Body of pancreas (tissue), 4 donors: Measurements from ENCODE around the gene ARID4A.

Source experiments
- POLR2A ChIP-seq, 3 donors: fragments of 450-650 bp; IDR thresholded peaks; one replicate each; pipeline ENCODE4 v1.6.1; 2016; ENCODE audit warnings: antibody characterized with exemption in 3 of 3, mild to moderate bottlenecking in 2 of 3
- TF ChIP-seq, protein P1 (sequence below), 7 experiments: fragments of 450-650 bp in 4 of 7; fragments of 200-600 bp in 3 of 7; sonication (generic) in 3 of 7; IDR thresholded peaks; one replicate each; pipeline ENCODE4 v1.5.1; 2016 to 2019; ENCODE audit warnings: antibody characterized with exemption in 7 of 7

DNA sequence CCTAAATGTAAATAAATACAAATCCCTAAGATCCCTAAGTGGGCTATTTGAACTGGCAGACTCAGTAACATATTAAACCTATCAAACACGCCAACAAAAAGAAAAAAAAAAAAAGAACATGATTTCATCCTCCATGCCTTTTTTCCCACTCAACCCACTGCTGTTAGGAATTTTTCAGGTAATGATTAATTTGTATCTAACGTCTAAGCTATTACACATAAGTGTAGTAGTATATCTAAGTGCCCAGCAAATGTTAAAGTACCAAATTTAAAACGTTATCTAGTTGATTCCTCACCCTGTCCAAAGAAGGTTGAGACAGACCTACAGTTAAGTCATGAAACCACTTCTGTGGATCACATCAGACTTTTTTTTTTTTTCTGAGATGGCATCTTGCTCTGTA is 16.4 kb upstream of the ARID4A start:
- TF ChIP-seq, protein P1, sequence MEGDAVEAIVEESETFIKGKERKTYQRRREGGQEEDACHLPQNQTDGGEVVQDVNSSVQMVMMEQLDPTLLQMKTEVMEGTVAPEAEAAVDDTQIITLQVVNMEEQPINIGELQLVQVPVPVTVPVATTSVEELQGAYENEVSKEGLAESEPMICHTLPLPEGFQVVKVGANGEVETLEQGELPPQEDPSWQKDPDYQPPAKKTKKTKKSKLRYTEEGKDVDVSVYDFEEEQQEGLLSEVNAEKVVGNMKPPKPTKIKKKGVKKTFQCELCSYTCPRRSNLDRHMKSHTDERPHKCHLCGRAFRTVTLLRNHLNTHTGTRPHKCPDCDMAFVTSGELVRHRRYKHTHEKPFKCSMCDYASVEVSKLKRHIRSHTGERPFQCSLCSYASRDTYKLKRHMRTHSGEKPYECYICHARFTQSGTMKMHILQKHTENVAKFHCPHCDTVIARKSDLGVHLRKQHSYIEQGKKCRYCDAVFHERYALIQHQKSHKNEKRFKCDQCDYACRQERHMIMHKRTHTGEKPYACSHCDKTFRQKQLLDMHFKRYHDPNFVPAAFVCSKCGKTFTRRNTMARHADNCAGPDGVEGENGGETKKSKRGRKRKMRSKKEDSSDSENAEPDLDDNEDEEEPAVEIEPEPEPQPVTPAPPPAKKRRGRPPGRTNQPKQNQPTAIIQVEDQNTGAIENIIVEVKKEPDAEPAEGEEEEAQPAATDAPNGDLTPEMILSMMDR (IDR thresholded peaks at IDR 0.05) = no peak
- TF ChIP-seq POLR2A (IDR thresholded peaks at IDR 0.05) = no peak
